GM19023 (cell line): ENCODE data around the gene METTL1.

Experiments used
- ATAC-seq: cut with Tn5 transposase; IDR thresholded peaks from one replicate; pipeline ENCODE4 v1.9.1; 2021; ENCODE audit warnings: mild to moderate bottlenecking, moderate library complexity; ENCODE audit not compliant: unreplicated experiment

METTL1 gene

GRCh38 chr12:57770734-57771133 lies 1.2 kb downstream of the METTL1 start:
- ATAC-seq, result no peak

- ATAC-seq, result no peak
Observed at GRCh38 chr12:57769594-57769993, 2.3 kb downstream of the METTL1 start.

GRCh38 chr12:57767876-57768275 lies 4.0 kb downstream of the METTL1 start:
- ATAC-seq, result no peak

GRCh38 chr12:57767305-57767698 lies 4.6 kb downstream of the METTL1 start:
- ATAC-seq, result no peak

GRCh38 chr12:57766464-57767304 lies 5.2 kb downstream of the METTL1 start, which contains the start of gene CYP27B1:
TSS of gene CYP27B1 (minus strand) at chr12:57767078. CDS start at chr12:57767041, 37 bp downstream.
- no peak for ATAC-seq

- no peak for ATAC-seq
Observed at GRCh38 chr12:57765698-57766463, 6.0 kb downstream of the METTL1 start.

- ATAC-seq, result peak; percentile 67
Observed at GRCh38 chr12:57765003-57765697, 6.8 kb downstream of the METTL1 start.

- ATAC-seq, result peak; percentile 8
Observed at GRCh38 chr12:57764662-57765002, 7.3 kb downstream of the METTL1 start.

- no peak for ATAC-seq
Observed at GRCh38 chr12:57763881-57764661, 7.8 kb downstream of the METTL1 start.

GRCh38 chr12:57762463-57762862 lies 9.4 kb downstream of the METTL1 start:
- no peak for ATAC-seq

- ATAC-seq, result no peak
Observed at GRCh38 chr12:57761391-57761998, 10.4 kb downstream of the METTL1 start.

GRCh38 chr12:57760347-57760982 lies 11.4 kb downstream of the METTL1 start:
- ATAC-seq, result no peak

GRCh38 chr12:57759360-57759980 lies 12.4 kb downstream of the METTL1 start:
- no peak for ATAC-seq

- no peak for ATAC-seq
Observed at GRCh38 chr12:57758552-57759359, 13.1 kb downstream of the METTL1 start.

GRCh38 chr12:57757771-57758170 lies 14.1 kb downstream of the METTL1 start:
- no peak for ATAC-seq

- no peak for ATAC-seq
Observed at GRCh38 chr12:57756406-57757341, 15.2 kb downstream of the METTL1 start.
